HG03060 (cell line): ENCODE results near the gene ATP8A2.

ENCODE experiments used
- ATAC-seq: cut with Tn5 transposase; IDR thresholded peaks from one replicate; pipeline ENCODE4 v1.9.1; 2021; ENCODE audit warnings: low read depth, moderate number of reproducible peaks; ENCODE audit not compliant: unreplicated experiment

ATP8A2 gene

GRCh38 chr13:25608181-25608580, 236.4 kb downstream of the ATP8A2 start:
- no peak for ATAC-seq

GRCh38 chr13:25616674-25617073, 244.9 kb downstream of the ATP8A2 start:
- no peak for ATAC-seq

GRCh38 chr13:25619897-25620296, 248.1 kb downstream of the ATP8A2 start:
- no peak for ATAC-seq

GRCh38 chr13:25625414-25625813, 253.6 kb downstream of the ATP8A2 start:
- no peak for ATAC-seq

GRCh38 chr13:25630329-25630900, 258.6 kb downstream of the ATP8A2 start:
- ATAC-seq = no peak

- no peak for ATAC-seq
These were observed 260.6 kb downstream of the ATP8A2 start for GRCh38 chr13:25632166-25632888.

- ATAC-seq = no peak
These were observed 261.3 kb downstream of the ATP8A2 start for GRCh38 chr13:25633093-25633492.

GRCh38 chr13:25645681-25646080, 273.9 kb downstream of the ATP8A2 start:
- no peak for ATAC-seq

GRCh38 chr13:25649001-25649633, 277.3 kb downstream of the ATP8A2 start:
- no peak for ATAC-seq

- ATAC-seq = no peak
These were observed 281.0 kb downstream of the ATP8A2 start for GRCh38 chr13:25652764-25653163.

GRCh38 chr13:25654322-25654721, 282.5 kb downstream of the ATP8A2 start:
- ATAC-seq = no peak

GRCh38 chr13:25657157-25657556, 285.4 kb downstream of the ATP8A2 start:
- ATAC-seq = no peak

- no peak for ATAC-seq
These were observed 287.5 kb downstream of the ATP8A2 start for GRCh38 chr13:25659091-25659795.

GRCh38 chr13:25660996-25661395, 289.2 kb downstream of the ATP8A2 start:
- ATAC-seq = no peak

GRCh38 chr13:25662516-25662915, 290.7 kb downstream of the ATP8A2 start:
- ATAC-seq = no peak

- ATAC-seq = no peak
These were observed 296.6 kb downstream of the ATP8A2 start for GRCh38 chr13:25668345-25668744.

GRCh38 chr13:25673711-25674110, 301.9 kb downstream of the ATP8A2 start:
- ATAC-seq = no peak

- no peak for ATAC-seq
These were observed 302.6 kb downstream of the ATP8A2 start for GRCh38 chr13:25674371-25674770.

- no peak for ATAC-seq
These were observed 303.3 kb downstream of the ATP8A2 start for GRCh38 chr13:25675060-25675459.

GRCh38 chr13:25677956-25678355, 306.2 kb downstream of the ATP8A2 start:
- no peak for ATAC-seq

- ATAC-seq = no peak
These were observed 306.6 kb downstream of the ATP8A2 start for GRCh38 chr13:25678398-25678797.
